GM15510 (cell line): ENCODE measurements around the gene ZNF697.

Experiments
- POLR2A ChIP-seq: IDR thresholded peaks from 3 replicates; pipeline ENCODE4 v1.6.1; 2011; ENCODE audit warnings: borderline replicate concordance; ENCODE audit not compliant: insufficient read length; ENCODE audit errors: extremely low read depth

ZNF697 gene

DNA sequence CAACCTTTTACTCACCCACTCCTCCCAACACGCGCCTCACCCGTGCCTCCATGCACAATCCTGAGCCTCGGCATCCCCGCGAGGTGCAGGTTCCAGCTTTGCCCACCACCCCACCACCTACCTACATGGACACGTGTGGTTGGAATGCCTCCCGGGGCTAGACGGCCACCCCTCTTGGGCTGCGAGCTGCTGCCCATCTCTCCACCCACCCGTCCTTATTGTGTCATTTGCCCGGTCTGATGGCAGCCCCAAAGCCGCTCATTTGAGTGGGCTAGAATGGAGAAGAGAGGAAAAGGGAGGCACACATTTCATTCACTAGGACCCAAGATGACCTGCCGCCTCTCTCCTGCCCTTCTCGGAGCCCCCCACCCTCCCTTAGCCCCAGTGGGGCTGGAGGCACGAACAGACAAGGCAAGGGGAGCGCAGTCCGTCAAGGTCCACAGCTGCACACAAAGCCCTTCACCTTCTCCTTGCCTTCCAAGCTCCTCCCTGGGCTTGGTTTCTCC is 785 bp downstream of the ZNF697 start:
- no peak for TF ChIP-seq POLR2A

GRCh38 chr1:119646521-119647227 is 1.4 kb downstream of the ZNF697 start:
- no peak for TF ChIP-seq POLR2A

- TF ChIP-seq POLR2A = no peak
Measured at GRCh38 chr1:119639109-119639508, 9.0 kb downstream of the ZNF697 start.

- no peak for TF ChIP-seq POLR2A
Measured at GRCh38 chr1:119637710-119638109, 10.4 kb downstream of the ZNF697 start.

- TF ChIP-seq POLR2A = no peak
Measured at GRCh38 chr1:119636491-119637089, 11.5 kb downstream of the ZNF697 start.

DNA sequence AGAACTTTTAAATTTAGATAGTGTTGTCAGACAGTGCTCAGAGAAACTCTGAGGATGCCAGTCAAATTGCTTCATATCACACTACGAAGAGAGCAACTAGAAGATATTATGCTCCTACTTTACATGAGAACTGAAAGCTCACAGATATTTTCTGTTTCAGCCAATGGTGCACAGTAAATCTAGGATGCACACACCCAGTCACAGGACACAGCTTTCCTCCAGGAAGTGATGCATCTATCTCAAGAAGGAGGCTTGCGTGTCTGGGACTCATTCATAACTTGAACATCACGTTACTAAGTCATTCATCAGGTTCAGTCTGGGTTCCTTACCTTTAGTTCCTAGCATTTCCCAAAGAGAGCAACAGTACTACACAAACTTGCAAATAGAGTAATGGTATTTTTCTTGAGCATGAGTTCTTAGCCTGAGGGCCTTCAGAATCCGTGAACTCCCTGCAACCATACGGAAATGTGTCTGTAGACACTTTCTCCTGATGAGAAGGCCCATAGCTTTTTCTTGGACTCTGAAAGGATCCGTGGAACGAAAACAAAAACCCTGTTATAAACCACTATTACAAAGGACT is 12.2 kb downstream of the ZNF697 start:
- no peak for TF ChIP-seq POLR2A

- no peak for TF ChIP-seq POLR2A
Measured at GRCh38 chr1:119634016-119634415, 14.1 kb downstream of the ZNF697 start.

- no peak for TF ChIP-seq POLR2A
Measured at GRCh38 chr1:119633575-119633974, 14.5 kb downstream of the ZNF697 start.

GRCh38 chr1:119632841-119633240 is 15.2 kb downstream of the ZNF697 start:
- no peak for TF ChIP-seq POLR2A

- no peak for TF ChIP-seq POLR2A
Measured at GRCh38 chr1:119632103-119632490, 16.0 kb downstream of the ZNF697 start.

- TF ChIP-seq POLR2A = no peak
Measured at GRCh38 chr1:119631433-119632102, 16.5 kb downstream of the ZNF697 start.

- no peak for TF ChIP-seq POLR2A
Measured at GRCh38 chr1:119631086-119631432, 17.0 kb downstream of the ZNF697 start.

GRCh38 chr1:119626841-119627240 is 21.2 kb downstream of the ZNF697 start:
- TF ChIP-seq POLR2A = no peak

DNA sequence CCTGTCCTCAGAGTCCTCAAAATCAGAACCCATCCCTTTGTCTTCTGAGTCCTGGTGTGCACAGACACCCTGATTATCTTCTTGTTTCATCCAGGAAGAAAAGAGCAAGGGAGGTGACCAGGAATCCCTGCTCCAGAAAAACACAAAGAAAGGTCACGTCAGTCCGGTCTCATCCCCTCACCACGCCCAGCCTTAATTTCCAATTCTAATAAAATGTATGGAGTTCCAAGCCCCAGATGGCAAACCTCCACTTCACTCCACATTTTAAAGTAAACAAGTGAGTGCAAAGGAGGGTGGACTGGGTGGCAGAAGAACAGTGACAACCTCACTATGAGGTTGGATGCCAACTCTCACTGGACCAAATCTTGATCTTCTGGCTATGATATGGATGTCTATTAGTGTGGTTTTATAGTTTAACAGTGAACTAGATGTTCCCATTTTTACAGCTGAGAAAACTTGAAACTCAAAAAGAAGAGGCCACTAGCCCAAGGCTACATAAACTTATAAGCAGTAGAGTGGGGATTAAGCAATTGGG is 22.0 kb downstream of the ZNF697 start:
- TF ChIP-seq POLR2A = no peak

- no peak for TF ChIP-seq POLR2A
Measured at GRCh38 chr1:119623678-119624077, 24.4 kb downstream of the ZNF697 start.
